CD4-positive, alpha-beta T cell treated with Interleukin-4 for 4 hours (primary cell): ENCODE data around the gene MARCKS.

Experiments
- DNase-seq: peaks from one replicate; pipeline ENCODE4 v3.0.0-alpha.2; 2020

MARCKS gene

GRCh38 chr6:113856625-113857555 is at the start of gene MARCKS:
MARCKS (plus strand) TSS chr6:113857345; CDS start chr6:113857746, 401 bp downstream.
- peak; percentile 16 for DNase-seq

DNA sequence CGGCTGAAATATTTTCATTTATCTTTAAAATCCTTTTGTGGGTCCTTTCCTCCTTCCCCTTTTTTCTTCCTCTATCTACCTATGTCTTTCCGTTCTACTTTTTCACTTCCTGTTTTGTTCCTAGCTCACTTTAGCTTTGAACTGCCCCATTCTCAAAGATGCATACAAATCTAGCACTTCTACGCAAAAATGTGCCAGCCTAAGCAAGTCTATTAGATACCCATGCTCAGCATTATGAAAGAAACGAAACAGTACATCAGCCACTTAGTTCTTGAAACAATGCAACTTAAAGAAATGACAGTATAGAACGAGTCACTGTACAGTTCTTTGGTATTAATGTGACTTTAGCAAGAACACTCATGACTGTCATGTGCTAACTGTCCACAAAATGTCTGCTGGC is 47.3 kb upstream of the MARCKS start:
- DNase-seq, result no peak

GRCh38 chr6:113813142-113813541 is 44.0 kb upstream of the MARCKS start:
- no peak for DNase-seq

- DNase-seq, result no peak
Measured at GRCh38 chr6:113818578-113818977, 38.6 kb upstream of the MARCKS start.

- DNase-seq, result no peak
Measured at GRCh38 chr6:113819169-113819830, 37.8 kb upstream of the MARCKS start.

DNA sequence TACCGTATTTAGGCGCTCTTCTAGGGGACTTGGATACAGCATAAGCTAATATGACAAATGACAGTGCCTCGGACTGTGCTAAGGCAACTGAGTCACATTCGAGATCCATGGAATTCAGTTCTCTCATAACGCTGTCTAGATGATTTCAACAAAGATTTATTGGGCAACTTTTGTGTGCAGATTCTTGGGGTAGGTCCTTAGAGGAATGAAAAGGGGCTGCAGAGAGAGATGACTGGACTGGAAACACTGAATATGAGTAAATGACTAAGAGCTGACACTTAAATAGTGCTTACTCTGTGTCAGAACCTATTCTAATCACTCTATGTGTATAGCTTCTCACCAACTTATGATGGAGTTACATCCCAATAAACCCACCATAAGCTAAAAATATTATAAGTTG is 36.4 kb upstream of the MARCKS start:
- DNase-seq, result no peak

DNA sequence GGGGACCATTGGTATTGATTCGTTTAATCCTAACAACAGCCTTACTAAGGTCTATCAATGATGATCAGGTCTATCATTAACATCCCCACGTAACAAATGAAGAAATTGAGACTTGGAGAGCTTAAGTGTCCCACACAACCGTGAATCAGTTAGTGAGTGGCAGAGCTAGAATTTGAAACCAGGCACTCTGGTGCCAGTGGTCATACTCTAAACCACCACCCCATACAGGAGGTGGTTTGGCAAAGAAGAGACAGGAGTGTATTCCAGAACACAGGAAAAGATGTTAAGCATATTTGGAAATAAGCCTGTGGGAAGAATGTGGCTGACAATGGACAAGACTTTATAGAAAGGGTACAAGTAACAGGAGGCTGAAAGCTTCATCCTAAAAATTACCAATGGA is 35.7 kb upstream of the MARCKS start:
- no peak for DNase-seq

GRCh38 chr6:113823916-113824315 is 33.2 kb upstream of the MARCKS start:
- no peak for DNase-seq

DNA sequence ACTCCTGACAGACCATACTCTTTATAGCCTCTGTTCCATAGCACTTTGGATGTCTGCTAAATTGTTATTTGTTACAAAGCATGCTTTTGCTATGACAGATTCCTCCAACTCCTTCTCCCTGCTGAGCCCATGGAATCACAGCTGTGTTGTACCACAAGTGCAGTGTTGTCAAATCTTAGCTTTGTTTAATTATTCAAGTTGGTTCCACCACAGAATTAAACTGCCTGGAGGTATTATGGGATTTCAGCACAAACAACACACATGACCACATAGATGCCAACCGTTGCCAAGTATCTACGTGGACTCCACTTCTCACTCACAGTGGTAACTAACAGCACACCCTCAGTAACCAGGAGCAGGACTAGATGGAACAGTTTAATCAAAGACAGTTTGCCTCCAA is 32.7 kb upstream of the MARCKS start:
- no peak for DNase-seq

DNA sequence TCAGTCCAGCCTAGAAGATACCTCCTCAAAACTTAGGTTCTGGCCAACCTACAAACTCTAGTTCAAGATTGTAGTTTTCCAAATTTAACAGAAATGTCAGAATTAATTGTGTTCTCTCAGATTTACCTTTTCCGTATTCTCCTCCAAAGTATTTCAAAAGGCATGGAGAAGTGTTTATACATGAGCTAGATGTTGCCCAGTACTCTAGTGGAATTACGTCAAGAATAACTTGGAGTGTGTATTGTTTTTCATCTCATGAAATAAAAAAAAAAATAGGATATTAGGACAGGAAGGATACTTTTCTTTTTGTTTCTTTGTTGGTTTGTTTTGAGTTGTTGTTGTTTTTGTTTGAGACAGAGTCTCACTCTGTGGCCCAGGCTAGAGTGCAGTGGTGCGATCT is 32.3 kb upstream of the MARCKS start:
- no peak for DNase-seq

GRCh38 chr6:113825781-113826180 is 31.4 kb upstream of the MARCKS start:
- no peak for DNase-seq

DNA sequence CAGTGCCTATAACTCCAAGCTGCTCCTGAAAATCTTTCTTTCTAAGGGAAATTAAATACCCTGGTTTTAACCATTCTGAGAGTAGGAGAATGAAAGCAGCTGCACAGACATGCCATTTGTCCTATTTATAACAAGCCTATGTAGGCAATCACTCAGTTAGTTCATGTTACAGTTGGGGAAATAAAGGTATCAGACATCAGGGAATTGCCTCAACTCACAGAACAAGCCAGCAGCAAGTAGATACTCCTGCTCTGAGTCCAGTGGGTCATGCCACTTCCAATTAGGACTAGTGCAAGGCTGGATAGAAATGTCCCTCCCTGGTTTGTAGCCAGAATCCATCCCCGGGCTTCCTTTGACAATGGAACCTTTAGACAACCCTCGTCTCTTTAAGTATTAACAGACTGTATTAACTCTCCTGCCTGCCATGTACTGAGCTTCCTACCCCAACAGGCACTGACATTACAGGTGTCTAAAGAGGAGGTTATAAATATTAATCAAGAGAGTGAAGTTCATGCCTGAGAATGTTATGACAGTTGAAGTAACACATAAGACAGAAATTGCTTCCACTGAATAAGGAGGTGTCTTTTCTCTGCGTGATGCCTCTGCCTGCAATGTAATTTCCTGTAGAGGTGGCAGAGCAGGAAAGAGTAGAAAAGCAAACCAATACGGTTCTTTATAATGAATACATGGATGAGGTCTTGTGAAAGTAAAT is 28.0 kb upstream of the MARCKS start:
- DNase-seq, result no peak

DNA sequence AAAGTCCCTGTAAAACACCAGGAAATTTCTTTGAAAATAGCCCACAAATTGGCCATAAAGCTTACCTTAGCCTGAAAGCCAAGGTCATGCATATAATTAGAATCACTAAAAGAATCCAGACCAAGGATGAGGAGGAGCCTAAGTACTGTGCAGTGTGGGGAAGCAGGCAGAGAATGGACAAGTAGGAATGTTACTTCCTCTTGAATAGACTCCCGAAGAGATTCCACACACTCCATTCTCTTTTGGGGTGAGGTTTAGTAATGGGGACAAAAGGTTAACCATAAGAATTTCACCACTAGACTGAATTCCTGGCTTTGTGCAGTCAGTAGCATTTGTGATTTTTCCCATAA is 27.5 kb upstream of the MARCKS start:
- DNase-seq, result no peak

DNA sequence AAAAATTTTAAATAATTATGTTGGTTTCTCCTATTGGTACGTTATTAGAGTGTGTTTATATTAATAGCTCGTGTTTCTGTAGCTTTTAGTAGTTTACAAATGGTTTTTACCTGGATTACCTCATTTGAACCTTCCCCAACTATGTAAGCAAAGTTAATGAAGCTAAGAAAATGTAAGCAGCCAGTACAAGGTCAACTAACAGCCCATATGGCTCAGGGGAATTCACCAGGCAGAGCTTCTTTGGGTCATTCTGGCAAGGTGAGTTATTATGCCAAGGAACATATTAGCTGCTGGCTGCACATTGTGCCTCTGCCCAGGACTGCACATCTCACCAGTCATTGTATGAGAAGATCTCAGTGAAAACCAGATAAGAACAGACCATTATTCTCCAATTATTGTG is 27.0 kb upstream of the MARCKS start:
- DNase-seq, result no peak

GRCh38 chr6:113833537-113833936 is 23.6 kb upstream of the MARCKS start:
- no peak for DNase-seq

DNA sequence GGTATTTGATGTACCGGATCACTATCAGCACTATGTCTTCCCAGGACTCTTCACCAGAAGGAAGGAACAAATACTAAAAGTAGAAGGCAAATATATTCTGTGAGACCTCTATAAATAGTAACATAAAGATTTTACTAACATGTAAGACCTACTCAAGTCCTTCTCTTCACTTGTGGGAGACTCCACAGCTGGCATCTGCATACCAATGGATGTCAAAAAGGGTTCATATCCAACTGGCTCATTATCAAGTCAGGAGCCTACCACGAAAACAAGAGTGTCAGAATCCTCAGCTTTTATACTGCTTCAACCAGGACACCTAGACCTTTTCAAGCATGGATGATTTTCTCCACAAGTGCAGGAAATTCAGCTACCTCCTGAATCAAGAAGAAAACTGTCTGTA is 20.0 kb upstream of the MARCKS start:
- DNase-seq, result no peak

GRCh38 chr6:113842165-113842564 is 15.0 kb upstream of the MARCKS start:
- no peak for DNase-seq

DNA sequence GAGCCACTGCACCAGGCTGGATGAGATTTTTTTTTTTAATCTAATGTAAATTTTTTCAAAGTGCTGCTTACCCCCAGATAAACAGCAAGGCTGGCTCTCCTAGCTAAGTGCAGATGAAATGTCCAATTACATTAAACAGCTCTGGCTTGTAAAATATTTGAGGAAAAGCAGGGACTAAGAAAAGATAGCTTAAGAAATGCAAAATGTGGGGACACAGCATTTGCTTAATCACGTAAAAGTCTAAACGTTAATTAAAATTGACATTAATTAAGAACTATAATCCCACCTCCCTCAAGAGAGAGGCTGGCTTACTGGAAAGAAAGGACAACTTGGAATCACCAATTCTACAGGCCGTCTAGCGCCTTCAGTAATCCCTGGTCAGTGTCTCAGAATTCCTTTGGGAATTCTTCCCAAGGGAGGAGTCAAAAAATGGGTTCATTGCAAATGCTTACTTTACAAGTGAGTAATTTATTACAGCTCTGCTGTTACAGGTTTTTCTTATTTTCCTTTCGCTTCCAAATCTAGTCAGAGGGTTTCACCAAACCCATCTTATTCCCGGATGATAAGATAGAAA is 13.6 kb upstream of the MARCKS start:
- no peak for DNase-seq

DNA sequence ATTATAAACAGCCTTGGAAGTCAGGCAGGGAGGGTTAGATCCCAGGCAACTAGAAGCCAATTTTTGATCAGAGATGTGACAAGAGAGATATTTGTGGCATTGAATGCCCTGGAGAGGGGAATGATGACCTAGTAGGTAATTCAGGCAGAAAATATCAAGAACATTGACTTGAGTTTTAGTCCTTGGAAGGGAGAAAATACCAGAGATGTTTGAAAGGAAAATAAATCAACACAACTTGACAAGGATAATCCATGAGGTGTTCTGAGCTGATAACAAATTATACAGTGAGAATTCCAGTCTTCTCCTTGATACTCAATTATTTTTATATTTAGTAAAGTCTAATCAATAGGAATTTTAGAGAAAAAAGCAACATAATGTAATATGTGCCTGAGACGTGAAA is 10.6 kb upstream of the MARCKS start:
- DNase-seq, result no peak

GRCh38 chr6:113847447-113847846 is 9.7 kb upstream of the MARCKS start:
- DNase-seq, result no peak

- DNase-seq, result no peak
Measured at GRCh38 chr6:113848280-113848679, 8.9 kb upstream of the MARCKS start.

- no peak for DNase-seq
Measured at GRCh38 chr6:113848811-113849210, 8.3 kb upstream of the MARCKS start.

- no peak for DNase-seq
Measured at GRCh38 chr6:113853252-113853651, 3.9 kb upstream of the MARCKS start.
